ENCODE data around the gene ZFHX3.

DNA sequence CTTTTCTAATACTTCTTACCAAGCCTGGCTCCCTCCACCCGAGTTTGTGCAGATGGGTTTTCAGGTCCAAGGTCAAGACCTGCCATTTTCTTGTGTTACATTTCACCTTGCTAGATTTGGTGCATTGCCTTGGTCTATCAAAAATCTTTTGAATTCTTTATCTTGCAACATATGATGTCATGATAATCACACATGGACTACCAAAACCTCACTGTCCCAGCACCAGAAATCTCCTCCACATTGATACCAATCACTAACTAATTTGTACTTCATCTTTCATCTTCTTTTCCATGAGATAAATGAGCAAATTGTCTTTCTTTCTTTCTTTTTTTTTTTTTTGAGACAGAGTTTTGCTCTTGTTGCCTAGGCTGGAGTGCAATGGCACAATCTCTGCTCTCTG, 33.0 kb upstream of the ZFHX3 start:
- TF ChIP-seq, protein P1, sequence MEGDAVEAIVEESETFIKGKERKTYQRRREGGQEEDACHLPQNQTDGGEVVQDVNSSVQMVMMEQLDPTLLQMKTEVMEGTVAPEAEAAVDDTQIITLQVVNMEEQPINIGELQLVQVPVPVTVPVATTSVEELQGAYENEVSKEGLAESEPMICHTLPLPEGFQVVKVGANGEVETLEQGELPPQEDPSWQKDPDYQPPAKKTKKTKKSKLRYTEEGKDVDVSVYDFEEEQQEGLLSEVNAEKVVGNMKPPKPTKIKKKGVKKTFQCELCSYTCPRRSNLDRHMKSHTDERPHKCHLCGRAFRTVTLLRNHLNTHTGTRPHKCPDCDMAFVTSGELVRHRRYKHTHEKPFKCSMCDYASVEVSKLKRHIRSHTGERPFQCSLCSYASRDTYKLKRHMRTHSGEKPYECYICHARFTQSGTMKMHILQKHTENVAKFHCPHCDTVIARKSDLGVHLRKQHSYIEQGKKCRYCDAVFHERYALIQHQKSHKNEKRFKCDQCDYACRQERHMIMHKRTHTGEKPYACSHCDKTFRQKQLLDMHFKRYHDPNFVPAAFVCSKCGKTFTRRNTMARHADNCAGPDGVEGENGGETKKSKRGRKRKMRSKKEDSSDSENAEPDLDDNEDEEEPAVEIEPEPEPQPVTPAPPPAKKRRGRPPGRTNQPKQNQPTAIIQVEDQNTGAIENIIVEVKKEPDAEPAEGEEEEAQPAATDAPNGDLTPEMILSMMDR (IDR thresholded peaks at IDR 0.05): no peak
- TF ChIP-seq EZH2 (IDR thresholded peaks at IDR 0.05; ENCODE audit: borderline replicate concordance, insufficient read depth, low read depth, low read length, poor library complexity, severe bottlenecking): no peak

Data from B cell (primary cell).